ENCODE measurements around the gene LRTM2.

Gene LRTM2

DNA sequence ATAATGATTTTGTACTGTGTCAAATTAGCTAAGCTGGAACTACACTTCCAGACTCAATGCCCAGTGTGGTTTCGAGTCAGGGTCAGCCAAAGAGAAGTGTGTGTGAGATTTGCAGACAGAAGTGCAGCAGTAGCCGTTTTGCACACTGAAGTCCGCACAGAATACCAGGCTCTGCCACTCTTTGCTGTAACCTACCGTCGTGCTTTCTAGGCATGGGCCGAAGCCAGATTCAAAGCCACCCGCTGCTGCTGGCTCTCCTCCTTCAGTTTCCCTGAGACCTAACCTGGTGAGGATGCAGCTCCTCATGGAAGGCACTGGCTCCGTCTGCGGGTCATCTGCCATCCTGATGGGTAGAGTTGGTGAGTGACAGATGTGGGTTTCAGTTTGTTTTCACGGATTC lies 48.8 kb downstream of the LRTM2 start:
- H3K4me3 ChIP-seq (ENCODE audit: control insufficient read depth in 1 of 7, extremely low read depth in 1 of 7, insufficient read depth in 4 of 7, low read depth in 2 of 7, low read length in 6 of 7), result no peak overlapping the region
- peaks cover 0 to 18% (median 8%) of the 10 kb centered on the region in 5 experiments for H3K27me3 ChIP-seq (replicated peaks in 2 of 5; ENCODE audit: control insufficient read depth in 4 of 5, insufficient read depth in 5 of 5, low read length in 4 of 5)
- H3K36me3 ChIP-seq (ENCODE audit: control insufficient read depth in 4 of 4, insufficient read depth in 4 of 4, low read length in 3 of 4), result no peaks in the 10 kb centered on the region
- no peaks in the 10 kb centered on the region for H3K4me1 ChIP-seq (ENCODE audit: control extremely low read depth in 1 of 4, control insufficient read depth in 4 of 4, insufficient read depth in 4 of 4, low read length in 3 of 4)
- WGBS (ENCODE audit: insufficient coverage), result 98% methylated on average over 4 of the region's 10 CpGs
- CTCF ChIA-PET, result interaction anchor here (1.0 kb wide), 1 partner anchor 13 kb away, joined by 3 read pairs; no protein-coding TSS in a partner anchor
- POLR2A ChIA-PET, result no interaction called here
- DNase-seq, result no peak
- H3K27ac ChIP-seq (ENCODE audit: insufficient read depth in 1 of 2, low read depth in 1 of 2, low read length in 2 of 2, poor library complexity in 1 of 2, severe bottlenecking in 2 of 2), result no peak overlapping the region
- peaks cover 0 to 24% (median 9%) of the 10 kb centered on the region in 5 experiments for H3K9me3 ChIP-seq (ENCODE audit: control extremely low read depth in 1 of 5, control insufficient read depth in 4 of 5, insufficient read depth in 2 of 5, low read depth in 1 of 5, low read length in 4 of 5)

DNA sequence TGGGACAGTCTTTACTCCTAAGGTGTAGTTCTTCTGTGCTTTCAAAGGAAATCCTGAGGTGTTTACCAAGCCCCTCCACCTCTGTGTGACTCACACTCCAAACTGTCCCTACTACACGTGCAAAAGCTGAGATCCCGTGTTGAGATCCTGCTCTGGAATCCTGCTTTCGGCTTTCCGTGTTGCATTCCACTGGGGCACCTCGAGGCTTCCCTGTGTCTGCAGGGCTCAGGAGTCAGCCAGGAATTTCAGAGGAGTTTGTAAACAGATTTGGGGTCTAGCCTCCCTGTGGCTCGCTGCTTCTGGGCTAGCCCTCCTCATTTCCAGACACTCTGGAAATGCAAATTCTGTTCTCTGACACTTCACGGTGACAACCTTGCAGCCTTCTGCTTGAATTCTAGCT lies 49.7 kb downstream of the LRTM2 start:
- WGBS (ENCODE audit: insufficient coverage), result 84% methylated on average over 7 of the region's 7 CpGs
- H3K9me3 ChIP-seq (ENCODE audit: control extremely low read depth in 1 of 5, control insufficient read depth in 4 of 5, insufficient read depth in 2 of 5, low read depth in 1 of 5, low read length in 4 of 5), result peaks cover 0 to 15% (median 9%) of the 10 kb centered on the region in 5 experiments
- no peaks in the 10 kb centered on the region for H3K36me3 ChIP-seq (ENCODE audit: control insufficient read depth in 4 of 4, insufficient read depth in 4 of 4, low read length in 3 of 4)
- ChIA-PET POLR2A (no interaction called here), CTCF (interaction anchor here (1.0 kb wide), 1 partner anchor 14 kb away, joined by 3 read pairs; no protein-coding TSS in a partner anchor)
- no peak for DNase-seq
- H3K4me1 ChIP-seq (ENCODE audit: control extremely low read depth in 1 of 4, control insufficient read depth in 4 of 4, insufficient read depth in 4 of 4, low read length in 3 of 4), result no peaks in the 10 kb centered on the region
- H3K27me3 ChIP-seq (replicated peaks in 2 of 5; ENCODE audit: control insufficient read depth in 4 of 5, insufficient read depth in 5 of 5, low read length in 4 of 5), result peaks cover 0 to 9% (median 3%) of the 10 kb centered on the region in 5 experiments
- no peak overlapping the region for H3K27ac ChIP-seq (ENCODE audit: insufficient read depth in 1 of 2, low read depth in 1 of 2, low read length in 2 of 2, poor library complexity in 1 of 2, severe bottlenecking in 2 of 2)
- H3K4me3 ChIP-seq (ENCODE audit: control insufficient read depth in 1 of 7, extremely low read depth in 1 of 7, insufficient read depth in 4 of 7, low read depth in 2 of 7, low read length in 6 of 7), result no peak overlapping the region

DNA sequence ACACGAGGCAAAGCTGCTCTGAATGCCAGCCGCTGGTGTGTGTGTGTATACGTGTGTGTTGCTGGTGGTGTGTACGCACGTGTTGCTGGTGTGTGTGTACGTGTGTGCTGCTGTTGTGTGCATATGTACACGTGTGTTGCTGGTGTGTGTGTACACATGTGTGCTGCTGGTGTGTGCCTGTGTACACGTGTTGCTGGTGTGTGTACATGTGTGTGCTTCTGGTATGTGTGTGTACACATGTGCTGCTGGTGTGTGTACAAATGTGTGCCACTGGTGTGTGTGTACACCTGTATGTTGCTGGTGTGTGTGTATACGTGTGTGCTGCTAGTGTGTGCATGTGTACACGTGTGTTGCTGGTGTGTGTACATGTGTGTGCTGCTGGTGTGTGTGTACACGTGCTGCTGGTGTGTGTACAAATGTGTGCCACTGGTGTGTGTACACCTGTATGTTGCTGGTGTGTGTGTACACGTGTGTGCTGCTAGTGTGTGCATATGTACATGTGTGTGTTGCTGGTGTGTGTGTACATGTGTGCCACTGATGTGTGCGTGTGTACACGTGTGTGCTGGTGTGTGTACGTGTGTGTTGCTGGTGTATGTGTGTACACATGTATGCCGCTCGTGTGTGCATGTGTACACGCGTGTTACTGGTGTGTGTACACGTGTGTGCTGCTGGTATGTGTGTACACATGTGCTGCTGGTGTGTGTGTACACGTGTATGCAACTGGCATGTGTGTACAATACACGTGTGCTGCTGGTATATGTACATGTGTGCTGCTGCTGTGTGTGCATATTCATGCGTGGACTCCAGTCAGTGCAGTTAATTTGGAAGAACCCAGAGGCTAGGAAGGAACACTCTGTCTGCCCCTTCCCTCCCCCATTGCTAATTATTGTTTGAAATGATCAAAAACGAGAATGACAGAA lies 50.9 kb downstream of the LRTM2 start:
- Histone ChIP-seq H3K4me1 (ENCODE audit: control extremely low read depth in 1 of 4, control insufficient read depth in 4 of 4, insufficient read depth in 4 of 4, low read length in 3 of 4) (no peaks in the 10 kb centered on the region), H3K27me3 (replicated peaks in 2 of 5; ENCODE audit: control insufficient read depth in 4 of 5, insufficient read depth in 5 of 5, low read length in 4 of 5) (no peaks in the 10 kb centered on the region), H3K27ac (ENCODE audit: insufficient read depth in 1 of 2, low read depth in 1 of 2, low read length in 2 of 2, poor library complexity in 1 of 2, severe bottlenecking in 2 of 2) (no peak overlapping the region), H3K4me3 (ENCODE audit: control insufficient read depth in 1 of 7, extremely low read depth in 1 of 7, insufficient read depth in 4 of 7, low read depth in 2 of 7, low read length in 6 of 7) (no peak overlapping the region), H3K9me3 (ENCODE audit: control extremely low read depth in 1 of 5, control insufficient read depth in 4 of 5, insufficient read depth in 2 of 5, low read depth in 1 of 5, low read length in 4 of 5) (peaks cover 0 to 11% (median 6%) of the 10 kb centered on the region in 5 experiments), H3K36me3 (ENCODE audit: control insufficient read depth in 4 of 4, insufficient read depth in 4 of 4, low read length in 3 of 4) (no peaks in the 10 kb centered on the region)
- CTCF ChIA-PET, result no interaction called here
- POLR2A ChIA-PET, result no interaction called here
- no peak for DNase-seq
- WGBS (ENCODE audit: insufficient coverage), result 92% methylated on average over 19 of the region's 24 CpGs

DNA sequence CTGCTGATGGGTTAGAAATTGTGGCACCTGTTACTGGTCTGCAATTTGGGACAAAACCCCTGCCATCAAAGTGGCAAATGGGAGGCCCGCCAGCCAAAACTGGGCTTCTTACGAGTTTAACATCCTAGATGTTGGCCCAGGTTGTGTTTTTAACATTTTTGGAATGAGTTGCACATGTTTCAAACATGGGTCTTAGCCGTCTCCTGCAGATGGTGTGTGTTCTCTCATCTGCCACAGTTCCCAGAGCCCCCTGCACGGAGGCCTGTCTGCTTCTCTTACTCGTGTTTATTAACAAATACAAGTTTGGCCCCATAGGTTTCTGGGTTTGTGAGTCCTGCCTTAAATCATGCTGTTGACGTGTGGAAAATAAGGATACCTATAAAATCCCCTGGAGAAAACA lies 51.6 kb downstream of the LRTM2 start:
- CTCF ChIA-PET, result no interaction called here
- 98% methylated on average over 5 of the region's 6 CpGs for WGBS (ENCODE audit: insufficient coverage)
- H3K27me3 ChIP-seq (replicated peaks in 2 of 5; ENCODE audit: control insufficient read depth in 4 of 5, insufficient read depth in 5 of 5, low read length in 4 of 5), result no peaks in the 10 kb centered on the region

DNA sequence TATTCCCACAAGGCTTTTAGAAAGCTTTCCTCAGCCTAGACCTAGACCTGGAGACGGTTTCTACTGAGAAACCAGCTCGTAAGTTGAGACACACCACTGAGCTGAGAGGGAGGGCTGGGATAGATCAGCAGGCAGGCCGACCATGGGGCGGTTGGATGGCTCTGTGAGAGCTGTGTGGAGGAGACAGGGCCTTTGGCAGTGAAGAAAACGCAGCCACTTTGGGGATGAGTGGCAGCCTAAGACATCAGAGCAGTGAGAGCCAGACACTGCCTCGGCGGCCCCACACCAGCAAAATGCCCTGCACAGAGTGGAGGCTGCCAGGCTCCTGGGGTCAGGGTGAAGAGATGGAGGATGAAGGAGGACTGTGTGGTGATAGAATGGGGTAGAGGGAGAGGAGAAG lies 52.1 kb downstream of the LRTM2 start:
- 94% methylated on average over 7 of the region's 7 CpGs for WGBS (ENCODE audit: insufficient coverage)
- DNase-seq, result no peak
- CTCF ChIA-PET, result no interaction called here
- H3K4me3 ChIP-seq (ENCODE audit: control insufficient read depth in 1 of 7, extremely low read depth in 1 of 7, insufficient read depth in 4 of 7, low read depth in 2 of 7, low read length in 6 of 7), result no peak overlapping the region
- no peaks in the 10 kb centered on the region for H3K27me3 ChIP-seq (replicated peaks in 2 of 5; ENCODE audit: control insufficient read depth in 4 of 5, insufficient read depth in 5 of 5, low read length in 4 of 5)
- H3K4me1 ChIP-seq (ENCODE audit: control extremely low read depth in 1 of 4, control insufficient read depth in 4 of 4, insufficient read depth in 4 of 4, low read length in 3 of 4), result no peaks in the 10 kb centered on the region
- POLR2A ChIA-PET, result no interaction called here
- peaks cover 0 to 10% (median 6%) of the 10 kb centered on the region in 5 experiments for H3K9me3 ChIP-seq (ENCODE audit: control extremely low read depth in 1 of 5, control insufficient read depth in 4 of 5, insufficient read depth in 2 of 5, low read depth in 1 of 5, low read length in 4 of 5)
- H3K27ac ChIP-seq (ENCODE audit: insufficient read depth in 1 of 2, low read depth in 1 of 2, low read length in 2 of 2, poor library complexity in 1 of 2, severe bottlenecking in 2 of 2), result no peak overlapping the region
- no peaks in the 10 kb centered on the region for H3K36me3 ChIP-seq (ENCODE audit: control insufficient read depth in 4 of 4, insufficient read depth in 4 of 4, low read length in 3 of 4)

More for the DNA sequence above, 51.6 kb downstream of the LRTM2 start:
- Histone ChIP-seq H3K27ac (ENCODE audit: insufficient read depth in 1 of 2, low read depth in 1 of 2, low read length in 2 of 2, poor library complexity in 1 of 2, severe bottlenecking in 2 of 2) (no peak overlapping the region), H3K4me1 (ENCODE audit: control extremely low read depth in 1 of 4, control insufficient read depth in 4 of 4, insufficient read depth in 4 of 4, low read length in 3 of 4) (no peaks in the 10 kb centered on the region), H3K36me3 (ENCODE audit: control insufficient read depth in 4 of 4, insufficient read depth in 4 of 4, low read length in 3 of 4) (no peaks in the 10 kb centered on the region), H3K9me3 (ENCODE audit: control extremely low read depth in 1 of 5, control insufficient read depth in 4 of 5, insufficient read depth in 2 of 5, low read depth in 1 of 5, low read length in 4 of 5) (peaks cover 0 to 10% (median 6%) of the 10 kb centered on the region in 5 experiments), H3K4me3 (ENCODE audit: control insufficient read depth in 1 of 7, extremely low read depth in 1 of 7, insufficient read depth in 4 of 7, low read depth in 2 of 7, low read length in 6 of 7) (no peak overlapping the region)
- POLR2A ChIA-PET, result no interaction called here
- no peak for DNase-seq

DNA sequence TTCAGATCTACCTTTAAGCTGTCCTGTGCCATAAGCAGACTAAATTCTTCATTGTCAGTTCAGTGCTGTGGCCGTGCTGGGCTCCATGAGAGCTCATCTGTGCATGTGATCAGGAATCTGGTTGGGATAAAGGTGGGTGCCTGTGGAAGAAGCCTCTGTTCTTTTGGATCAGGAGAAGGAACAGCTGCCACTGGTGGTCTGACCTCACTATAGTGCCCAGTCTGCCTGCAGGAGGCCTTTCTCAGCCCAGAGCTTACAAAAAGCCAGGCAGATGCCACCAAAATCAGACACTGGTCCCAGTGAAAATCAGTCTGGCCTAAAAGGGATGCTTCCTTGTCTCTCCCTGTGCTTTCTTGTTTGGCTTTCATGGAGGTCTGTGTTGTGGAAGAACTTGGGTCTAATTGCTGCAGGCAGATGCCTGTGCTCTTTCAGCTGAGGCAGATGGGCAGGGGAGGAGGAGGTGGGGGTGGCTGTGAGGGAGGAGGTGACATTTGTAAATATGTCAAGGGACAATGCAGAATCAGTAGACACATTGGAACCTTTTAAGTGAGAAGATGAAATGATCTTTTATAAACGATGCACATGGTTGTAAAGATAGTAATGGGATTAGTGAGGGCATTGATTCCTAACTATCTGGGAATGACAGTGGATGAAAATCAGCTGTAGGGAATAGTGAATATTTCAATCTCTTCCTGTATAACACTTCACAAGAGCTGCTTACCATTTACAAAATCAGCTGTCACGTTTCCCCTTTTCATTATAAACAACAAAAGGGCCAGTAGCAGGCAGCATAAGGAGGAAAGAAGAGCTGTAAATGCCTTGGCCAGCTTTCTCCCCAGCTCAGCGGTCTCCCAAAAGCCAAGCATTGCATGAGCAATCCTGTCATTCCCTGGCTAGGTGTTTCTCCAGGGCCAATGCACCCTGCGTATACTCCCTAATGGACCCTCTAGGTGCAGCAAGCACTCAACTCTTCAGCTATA lies 53.5 kb downstream of the LRTM2 start:
- CTCF ChIA-PET, result interaction anchor here (0.7 to 1.3 kb wide), 5 partner anchors 13 to 799 kb away, joined by 3 to 4 read pairs (median 3); no protein-coding TSS in a partner anchor
- H3K36me3 ChIP-seq (ENCODE audit: control insufficient read depth in 4 of 4, insufficient read depth in 4 of 4, low read length in 3 of 4), result no peaks in the 10 kb centered on the region
- POLR2A ChIA-PET, result no interaction called here
- H3K27ac ChIP-seq (ENCODE audit: insufficient read depth in 1 of 2, low read depth in 1 of 2, low read length in 2 of 2, poor library complexity in 1 of 2, severe bottlenecking in 2 of 2), result no peak overlapping the region
- no peak overlapping the region for H3K4me3 ChIP-seq (ENCODE audit: control insufficient read depth in 1 of 7, extremely low read depth in 1 of 7, insufficient read depth in 4 of 7, low read depth in 2 of 7, low read length in 6 of 7)
- H3K9me3 ChIP-seq (ENCODE audit: control extremely low read depth in 1 of 5, control insufficient read depth in 4 of 5, insufficient read depth in 2 of 5, low read depth in 1 of 5, low read length in 4 of 5), result peaks cover 0 to 6% (median 2%) of the 10 kb centered on the region in 5 experiments
- 98% methylated on average over 5 of the region's 5 CpGs for WGBS (ENCODE audit: insufficient coverage)
- DNase-seq, result no peak
- H3K27me3 ChIP-seq (replicated peaks in 2 of 5; ENCODE audit: control insufficient read depth in 4 of 5, insufficient read depth in 5 of 5, low read length in 4 of 5), result no peaks in the 10 kb centered on the region
- no peaks in the 10 kb centered on the region for H3K4me1 ChIP-seq (ENCODE audit: control extremely low read depth in 1 of 4, control insufficient read depth in 4 of 4, insufficient read depth in 4 of 4, low read length in 3 of 4)
